NB4 (cell line): ENCODE data around the gene SLC28A2.
"Not testable (repeated sequence)": the region's sequence is repeated elsewhere in the genome, so short reads cannot be mapped to it uniquely, and the experiment has no call there.

ENCODE experiments used
- DNase-seq: peaks from one replicate; pipeline ENCODE4 v3.0.0; 2010; ENCODE audit warnings: low read depth
- H3K4me3 ChIP-seq: one replicate; pipeline ENCODE4 v1.5.1; 2011; ENCODE audit warnings: mild to moderate bottlenecking, low read depth, low read length, moderate library complexity
- MYC ChIP-seq: IDR thresholded peaks from 2 replicates; pipeline ENCODE4 v1.6.1; 2011; ENCODE audit warnings: low read depth, low read length
- POLR2A ChIP-seq: IDR thresholded peaks from 2 replicates; pipeline ENCODE4 v1.6.1; 2011; ENCODE audit warnings: mild to moderate bottlenecking; ENCODE audit not compliant: insufficient read length; ENCODE audit errors: extremely low read depth
- TF ChIP-seq, protein P1 (sequence below): IDR thresholded peaks from 2 replicates; pipeline ENCODE4 v1.6.1; 2011; ENCODE audit warnings: low read depth, low read length
- TF ChIP-seq, protein P2 (sequence below): IDR thresholded peaks from one replicate; pipeline ENCODE4 v1.5.1; 2012; ENCODE audit warnings: low read depth, low read length

Gene SLC28A2

DNA sequence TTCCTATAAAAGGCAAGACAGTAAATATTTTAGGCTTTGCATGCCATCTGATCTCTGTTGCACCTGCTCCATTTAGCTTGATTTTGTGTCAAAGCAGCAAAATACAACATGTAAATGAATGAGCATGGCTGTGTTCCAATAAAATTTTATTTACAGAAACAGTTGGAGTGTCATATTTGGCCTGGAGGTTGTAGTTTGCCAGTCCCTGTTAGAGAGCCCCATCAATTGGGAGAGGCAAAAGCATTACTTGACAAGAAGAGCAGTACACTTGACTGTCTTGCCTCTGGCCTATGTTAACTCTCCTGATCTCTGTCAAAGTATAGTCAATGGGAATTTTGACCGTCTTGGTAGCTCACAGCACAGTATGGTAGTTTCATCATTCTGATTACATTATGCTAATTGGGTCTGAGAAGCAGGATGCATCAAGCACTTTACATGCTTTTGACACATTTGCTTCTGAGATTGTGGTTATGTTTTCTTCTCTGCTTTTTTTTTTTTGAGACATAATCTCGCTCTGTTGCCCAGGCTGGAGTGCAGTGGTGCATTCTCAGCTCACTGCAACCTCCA, 35.4 kb downstream of the SLC28A2 start:
- H3K4me3 ChIP-seq: no peak overlapping the region
- TF ChIP-seq, protein P1, sequence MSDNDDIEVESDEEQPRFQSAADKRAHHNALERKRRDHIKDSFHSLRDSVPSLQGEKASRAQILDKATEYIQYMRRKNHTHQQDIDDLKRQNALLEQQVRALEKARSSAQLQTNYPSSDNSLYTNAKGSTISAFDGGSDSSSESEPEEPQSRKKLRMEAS: no peak
- TF ChIP-seq, protein P2, sequence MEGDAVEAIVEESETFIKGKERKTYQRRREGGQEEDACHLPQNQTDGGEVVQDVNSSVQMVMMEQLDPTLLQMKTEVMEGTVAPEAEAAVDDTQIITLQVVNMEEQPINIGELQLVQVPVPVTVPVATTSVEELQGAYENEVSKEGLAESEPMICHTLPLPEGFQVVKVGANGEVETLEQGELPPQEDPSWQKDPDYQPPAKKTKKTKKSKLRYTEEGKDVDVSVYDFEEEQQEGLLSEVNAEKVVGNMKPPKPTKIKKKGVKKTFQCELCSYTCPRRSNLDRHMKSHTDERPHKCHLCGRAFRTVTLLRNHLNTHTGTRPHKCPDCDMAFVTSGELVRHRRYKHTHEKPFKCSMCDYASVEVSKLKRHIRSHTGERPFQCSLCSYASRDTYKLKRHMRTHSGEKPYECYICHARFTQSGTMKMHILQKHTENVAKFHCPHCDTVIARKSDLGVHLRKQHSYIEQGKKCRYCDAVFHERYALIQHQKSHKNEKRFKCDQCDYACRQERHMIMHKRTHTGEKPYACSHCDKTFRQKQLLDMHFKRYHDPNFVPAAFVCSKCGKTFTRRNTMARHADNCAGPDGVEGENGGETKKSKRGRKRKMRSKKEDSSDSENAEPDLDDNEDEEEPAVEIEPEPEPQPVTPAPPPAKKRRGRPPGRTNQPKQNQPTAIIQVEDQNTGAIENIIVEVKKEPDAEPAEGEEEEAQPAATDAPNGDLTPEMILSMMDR: no peak
- TF ChIP-seq MYC (no peak), POLR2A (no peak)
- DNase-seq: no peak

DNA sequence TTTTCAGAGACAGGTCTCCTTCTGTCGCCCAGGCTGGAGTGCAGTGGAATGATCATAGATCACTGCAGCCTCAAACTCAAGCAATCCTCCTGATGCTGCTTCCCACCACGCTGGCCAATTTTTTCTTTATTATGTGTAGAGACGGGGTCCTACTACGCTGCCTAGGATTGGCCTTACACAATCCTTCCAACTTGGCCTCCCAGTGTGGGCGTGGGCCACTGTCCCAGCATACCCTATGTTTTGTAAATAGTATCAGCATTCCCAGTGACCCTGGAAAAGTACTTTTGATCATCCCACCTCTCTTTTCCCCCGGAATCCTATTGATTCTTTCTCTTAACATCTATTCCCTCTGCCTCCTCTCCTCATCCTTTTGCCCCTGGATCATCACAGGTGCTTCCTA, 36.9 kb downstream of the SLC28A2 start:
- TF ChIP-seq, protein P1: no peak
- no peak for TF ChIP-seq MYC
- no peak for TF ChIP-seq POLR2A
- TF ChIP-seq, protein P2: no peak
- no peak for DNase-seq

DNA sequence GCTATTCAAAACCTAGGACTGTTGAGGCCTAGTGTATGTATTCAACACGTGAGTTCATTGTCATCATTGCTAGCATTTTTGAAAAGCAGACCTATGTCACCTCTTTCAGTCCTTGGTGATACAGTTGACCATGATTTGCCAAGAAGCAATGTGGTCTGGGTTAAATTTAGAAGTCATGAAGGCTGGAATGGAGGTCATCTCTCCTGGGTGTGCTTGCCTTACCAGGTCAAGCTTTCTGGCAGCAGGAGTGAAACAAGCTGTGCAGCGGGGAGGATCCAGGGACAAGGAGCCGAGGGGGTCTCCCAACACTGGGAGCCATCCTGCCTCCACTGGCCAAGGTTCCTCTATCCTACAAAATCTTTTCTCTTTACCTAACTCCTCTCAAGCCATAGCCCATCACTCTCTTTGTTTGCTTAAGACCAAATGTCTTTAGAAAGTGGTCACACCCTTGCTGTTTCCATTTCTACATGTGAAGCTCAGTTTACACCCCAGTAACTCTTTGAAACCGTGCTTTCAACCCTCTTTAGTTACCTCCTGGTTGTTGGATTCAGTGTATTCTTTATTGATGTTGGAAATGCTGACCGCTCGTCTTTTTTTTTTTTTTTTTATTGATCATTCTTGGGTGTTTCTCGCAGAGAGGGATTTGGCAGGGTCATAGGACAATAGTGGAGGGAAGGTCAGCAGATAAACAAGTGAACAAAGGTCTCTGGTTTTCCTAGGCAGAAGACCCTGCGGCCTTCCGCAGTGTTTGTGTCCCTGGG, 40.0 kb downstream of the SLC28A2 start:
- no peak overlapping the region for H3K4me3 ChIP-seq
- no peak for DNase-seq
- TF ChIP-seq, protein P1: no peak
- TF ChIP-seq POLR2A: no peak
- no peak for TF ChIP-seq MYC
- TF ChIP-seq, protein P2: no peak

More for the DNA sequence above, 36.9 kb downstream of the SLC28A2 start:
- no peak overlapping the region for H3K4me3 ChIP-seq

DNA sequence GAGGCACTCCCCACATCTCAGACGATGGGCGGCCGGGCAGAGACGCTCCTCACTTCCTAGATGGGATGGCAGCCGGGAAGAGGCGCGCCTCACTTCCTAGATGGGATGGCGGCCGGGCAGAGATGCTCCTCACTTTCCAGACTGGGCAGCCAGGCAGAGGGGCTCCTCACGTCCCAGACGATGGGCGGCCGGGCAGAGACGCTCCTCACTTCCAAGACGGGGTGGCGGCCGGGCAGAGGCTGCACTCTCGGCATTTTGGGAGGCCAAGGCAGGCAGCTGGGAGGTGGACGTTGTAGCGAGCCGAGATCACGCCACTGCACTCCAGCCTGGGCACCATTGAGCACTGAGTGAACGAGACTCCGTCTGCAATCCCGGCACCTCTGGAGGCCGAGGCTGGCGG, 41.3 kb downstream of the SLC28A2 start:
- not testable (repeated sequence) for H3K4me3 ChIP-seq, DNase-seq

DNA sequence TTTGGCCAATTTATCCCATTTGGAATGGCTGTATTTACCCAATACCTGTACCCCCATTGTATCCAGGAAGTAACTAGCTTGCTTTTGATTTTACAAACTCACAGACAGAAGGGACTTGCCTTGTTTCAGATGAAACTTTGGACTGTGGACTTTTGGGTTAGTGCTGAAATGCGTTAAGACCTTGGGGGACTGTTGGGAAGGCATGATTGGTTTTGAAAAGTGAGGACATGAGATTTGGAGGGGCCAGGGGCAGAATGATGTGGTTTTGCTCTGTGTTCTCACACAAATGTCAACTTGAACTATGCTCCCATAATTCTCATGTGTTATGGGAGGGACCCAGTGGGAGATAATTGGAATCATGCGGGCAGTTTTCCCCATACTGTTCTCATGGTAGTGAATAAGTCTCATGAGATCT, 46.9 kb downstream of the SLC28A2 start:
- DNase-seq: not testable (repeated sequence)

DNA sequence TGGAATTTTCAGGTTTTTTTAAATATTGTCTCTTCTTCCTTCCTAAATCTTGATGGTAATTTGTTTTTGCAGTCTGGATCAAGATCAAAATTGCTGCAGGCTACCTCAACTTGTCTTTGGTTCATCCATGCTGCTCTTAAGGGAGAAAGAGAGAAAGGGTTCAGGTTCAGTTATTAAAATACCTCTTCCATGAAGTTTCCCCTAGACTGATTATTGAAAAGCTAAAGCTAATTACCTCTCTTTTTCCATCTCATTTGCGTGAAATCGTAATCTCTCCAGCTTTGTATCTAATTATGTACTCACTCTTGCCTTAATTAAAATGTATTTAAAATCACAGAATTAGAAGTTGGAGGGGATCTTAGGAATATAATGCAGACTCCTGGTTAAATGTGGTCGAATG, 52.7 kb downstream of the SLC28A2 start:
- no peak overlapping the region for H3K4me3 ChIP-seq
- no peak for DNase-seq
- TF ChIP-seq, protein P2: no peak
- TF ChIP-seq, protein P1: no peak

More for the DNA sequence above, 46.9 kb downstream of the SLC28A2 start:
- H3K4me3 ChIP-seq: not testable (repeated sequence)

DNA sequence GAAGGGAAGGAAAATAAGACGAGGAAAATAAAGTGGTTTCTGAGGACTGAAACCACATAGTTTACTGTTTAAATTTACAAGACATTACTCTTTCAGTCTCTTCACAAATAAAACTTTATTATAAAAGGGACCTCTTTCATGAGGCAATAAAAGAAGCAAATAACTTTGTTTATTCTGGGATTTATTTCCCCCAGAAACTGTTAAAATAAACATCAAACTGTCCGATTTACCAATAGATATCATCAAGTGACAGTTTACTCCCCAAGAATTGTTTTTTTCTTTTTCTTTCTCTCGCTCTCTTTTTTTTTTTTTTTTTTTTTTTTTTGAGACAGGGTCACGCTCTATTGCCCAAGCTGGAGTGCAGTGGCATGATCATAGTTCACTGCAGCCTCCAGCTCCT, 54.1 kb downstream of the SLC28A2 start:
- no peak overlapping the region for H3K4me3 ChIP-seq
- TF ChIP-seq, protein P1: no peak
- TF ChIP-seq, protein P2: no peak
- no peak for TF ChIP-seq POLR2A
- TF ChIP-seq MYC: no peak
- no peak for DNase-seq
